ENCODE measurements around the gene MPP3. TPM values are rescaled to one million over a fixed set of nuclear protein-coding genes. Genes with fewer than 3 reads are reported as not detected.

Gene MPP3
- total and polyA plus RNA-seq, 9 of the 15 experiments (the other 6 are each of a cell fraction or from before 2014, with no cell fraction given), result 0.41 to 10.4 (median 4.5) TPM

- no peak for TF ChIP-seq NR0B1 (IDR thresholded peaks at IDR 0.05; ENCODE audit: partially characterized antibody)
- TF ChIP-seq SREBF2 (CRISPR knock-in tag; IDR thresholded peaks at IDR 0.05), result no peak
- TF ChIP-seq ARID2 (IDR thresholded peaks at IDR 0.05), result no peak
- no peak for TF ChIP-seq PHTF2 (CRISPR knock-in tag; IDR thresholded peaks at IDR 0.05)
- TF ChIP-seq CREB1 (IDR thresholded peaks at IDR 0.05), result no peak
- no peak for TF ChIP-seq CREB1 (CRISPR knock-in tag; IDR thresholded peaks at IDR 0.05)
- TF ChIP-seq ZNF277 (CRISPR knock-in tag; IDR thresholded peaks at IDR 0.05; ENCODE audit: borderline replicate concordance), result no peak
- no peak for TF ChIP-seq HOXB6 (CRISPR knock-in tag; IDR thresholded peaks at IDR 0.05; ENCODE audit: borderline replicate concordance)
- no peak for TF ChIP-seq PTBP1 (IDR thresholded peaks at IDR 0.05; ENCODE audit: low read depth, low read length)
These were observed 14.0 kb downstream of the MPP3 start (continued) for GRCh38 chr17:43818966-43819365.

GRCh38 chr17:43817826-43818225 lies 15.1 kb downstream of the MPP3 start:
- Histone ChIP-seq H3K4me3 (no peak overlapping the region), H3K27me3 (ENCODE audit: control insufficient read depth in 2 of 2, insufficient read depth in 2 of 2, low read length in 2 of 2) (0 out of 5 replicates have a peak, but pooled peaks cover 0 to 9% of the 10 kb centered on the region in 2 experiments), H2AFZ (ENCODE audit: low read depth, low read length) (no peak overlapping the region), H3K9me3 (replicated peaks; ENCODE audit: control insufficient read depth, insufficient read depth, low read depth, low read length) (no peaks in the 10 kb centered on the region), H3K9ac (ENCODE audit: insufficient read depth in 1 of 2, low read depth in 2 of 2, low read length in 2 of 2) (no peak overlapping the region), H3K79me2 (ENCODE audit: control insufficient read depth, insufficient read depth, low read length) (no peaks in the 10 kb centered on the region), H3K36me3 (ENCODE audit: control insufficient read depth, insufficient read depth, low read length) (no peaks in the 10 kb centered on the region), H3K4me1 (replicated peaks in 1 of 2; ENCODE audit: control insufficient read depth in 2 of 2, insufficient read depth in 2 of 2, low read length in 2 of 2) (peaks cover 0 to 3% of the 10 kb centered on the region in 2 experiments; a peak in 1 of 5 replicates), H3K4me2 (ENCODE audit: insufficient read depth, low read length) (no peak overlapping the region), H3K27ac (ENCODE audit: extremely low read depth, low read depth, low read length) (no peak overlapping the region), H4K20me1 (replicated peaks; ENCODE audit: control insufficient read depth, insufficient read depth, low read length) (no peaks in the 10 kb centered on the region), H3K9me1 (ENCODE audit: control insufficient read depth, insufficient read depth, low read length) (no peaks in the 10 kb centered on the region)
- in situ Hi-C loops (cut with MboI), result no loop called here
- no peak for FAIRE-seq
- no TSS peak for BruUV-seq (replicated peaks)
- intact Hi-C loops (cut with micrococcal nuclease), result no loop called here
- ATAC-seq, result no peak
- 52% methylated on average over 9 of the region's 9 CpGs for WGBS (ENCODE audit: insufficient coverage, low coverage, missing lambda C conversion rate)
- ChIA-PET CTCF (ENCODE audit: low intra/inter-chr PET ratio) (no interaction called here), POLR2A (interaction anchor here (1.3 to 3.5 kb wide), 2 partner anchors 10 to 17 kb away, joined by 3 to 32 read pairs; no protein-coding TSS in a partner anchor)
- DNase-seq (ENCODE audit: extremely low read depth in 1 of 4, low spot score in 3 of 4), result no peak
- TF ChIP-seq ZNF445 (CRISPR knock-in tag; IDR thresholded peaks at IDR 0.05; ENCODE audit: low read depth) (no peak), RNF219 (CRISPR knock-in tag; IDR thresholded peaks at IDR 0.05) (no peak), ZNF398 (CRISPR knock-in tag; IDR thresholded peaks at IDR 0.05) (no peak), E2F1 (CRISPR knock-in tag; IDR thresholded peaks at IDR 0.05) (no peak), SETDB1 (IDR thresholded peaks at IDR 0.05; ENCODE audit: low read length) (no peak), ZNF583 (CRISPR knock-in tag; IDR thresholded peaks at IDR 0.05) (no peak)

All from K562 (cell line).